ENCODE measurements around the gene CGNL1. TPM values are rescaled to one million over a fixed set of nuclear protein-coding genes. Genes with fewer than 3 reads are reported as not detected.

CGNL1 gene
- total and polyA plus RNA-seq, 10 of the 15 experiments (the other 5 are each of a cell fraction or from before 2014, with no cell fraction given): under 0.01 to 0.27 (median 0.04) TPM; not detected in 3

- no TSS peak for BruUV-seq (replicated peaks)
- H3K4me1 ChIP-seq (ENCODE audit: control insufficient read depth, insufficient read depth, low read length): peaks cover 12% of the 10 kb centered on the region
- ATAC-seq: no peak
- no peak for FAIRE-seq
- H3K9ac ChIP-seq (ENCODE audit: control insufficient read depth, insufficient read depth, low read length): no peak overlapping the region
- no peak overlapping the region for H3K4me2 ChIP-seq (ENCODE audit: control insufficient read depth, insufficient read depth)
- SMC1A ChIA-PET (ENCODE audit: uncharacterized antibody, unreplicated experiment): no interaction called here
- no peaks in the 10 kb centered on the region for H3K36me3 ChIP-seq (ENCODE audit: control insufficient read depth in 2 of 2, insufficient read depth in 2 of 2, low read length in 1 of 2)
- no peak overlapping the region for H3K4me3 ChIP-seq
- no peak for DNase-seq (ENCODE audit: low read depth, low spot score)
- H3K27ac ChIP-seq (ENCODE audit: control insufficient read depth, insufficient read depth): no peak overlapping the region
- intact Hi-C loops (cut with micrococcal nuclease; ENCODE audit: unreplicated experiment): no loop called here
- POLR2A ChIA-PET: no interaction called here
- H3K79me2 ChIP-seq (ENCODE audit: control insufficient read depth, insufficient read depth, low read length): no peaks in the 10 kb centered on the region
- no peak overlapping the region for H2AFZ ChIP-seq (ENCODE audit: control insufficient read depth, low read depth, low read length)
- RAD21 ChIA-PET (ENCODE audit: unreplicated experiment): no interaction called here
- no peak for TF ChIP-seq WRNIP1 (IDR thresholded peaks at IDR 0.05; ENCODE audit: borderline replicate concordance, low read depth, low read length)
- TF ChIP-seq RELA (IDR thresholded peaks at IDR 0.05; ENCODE audit: borderline replicate concordance, partially characterized antibody): no peak
- no peak for TF ChIP-seq YBX1 (IDR thresholded peaks at IDR 0.05)
- TF ChIP-seq, protein P1, sequence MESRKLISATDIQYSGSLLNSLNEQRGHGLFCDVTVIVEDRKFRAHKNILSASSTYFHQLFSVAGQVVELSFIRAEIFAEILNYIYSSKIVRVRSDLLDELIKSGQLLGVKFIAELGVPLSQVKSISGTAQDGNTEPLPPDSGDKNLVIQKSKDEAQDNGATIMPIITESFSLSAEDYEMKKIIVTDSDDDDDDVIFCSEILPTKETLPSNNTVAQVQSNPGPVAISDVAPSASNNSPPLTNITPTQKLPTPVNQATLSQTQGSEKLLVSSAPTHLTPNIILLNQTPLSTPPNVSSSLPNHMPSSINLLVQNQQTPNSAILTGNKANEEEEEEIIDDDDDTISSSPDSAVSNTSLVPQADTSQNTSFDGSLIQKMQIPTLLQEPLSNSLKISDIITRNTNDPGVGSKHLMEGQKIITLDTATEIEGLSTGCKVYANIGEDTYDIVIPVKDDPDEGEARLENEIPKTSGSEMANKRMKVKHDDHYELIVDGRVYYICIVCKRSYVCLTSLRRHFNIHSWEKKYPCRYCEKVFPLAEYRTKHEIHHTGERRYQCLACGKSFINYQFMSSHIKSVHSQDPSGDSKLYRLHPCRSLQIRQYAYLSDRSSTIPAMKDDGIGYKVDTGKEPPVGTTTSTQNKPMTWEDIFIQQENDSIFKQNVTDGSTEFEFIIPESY (IDR thresholded peaks at IDR 0.05): no peak
- TF ChIP-seq, protein P2, sequence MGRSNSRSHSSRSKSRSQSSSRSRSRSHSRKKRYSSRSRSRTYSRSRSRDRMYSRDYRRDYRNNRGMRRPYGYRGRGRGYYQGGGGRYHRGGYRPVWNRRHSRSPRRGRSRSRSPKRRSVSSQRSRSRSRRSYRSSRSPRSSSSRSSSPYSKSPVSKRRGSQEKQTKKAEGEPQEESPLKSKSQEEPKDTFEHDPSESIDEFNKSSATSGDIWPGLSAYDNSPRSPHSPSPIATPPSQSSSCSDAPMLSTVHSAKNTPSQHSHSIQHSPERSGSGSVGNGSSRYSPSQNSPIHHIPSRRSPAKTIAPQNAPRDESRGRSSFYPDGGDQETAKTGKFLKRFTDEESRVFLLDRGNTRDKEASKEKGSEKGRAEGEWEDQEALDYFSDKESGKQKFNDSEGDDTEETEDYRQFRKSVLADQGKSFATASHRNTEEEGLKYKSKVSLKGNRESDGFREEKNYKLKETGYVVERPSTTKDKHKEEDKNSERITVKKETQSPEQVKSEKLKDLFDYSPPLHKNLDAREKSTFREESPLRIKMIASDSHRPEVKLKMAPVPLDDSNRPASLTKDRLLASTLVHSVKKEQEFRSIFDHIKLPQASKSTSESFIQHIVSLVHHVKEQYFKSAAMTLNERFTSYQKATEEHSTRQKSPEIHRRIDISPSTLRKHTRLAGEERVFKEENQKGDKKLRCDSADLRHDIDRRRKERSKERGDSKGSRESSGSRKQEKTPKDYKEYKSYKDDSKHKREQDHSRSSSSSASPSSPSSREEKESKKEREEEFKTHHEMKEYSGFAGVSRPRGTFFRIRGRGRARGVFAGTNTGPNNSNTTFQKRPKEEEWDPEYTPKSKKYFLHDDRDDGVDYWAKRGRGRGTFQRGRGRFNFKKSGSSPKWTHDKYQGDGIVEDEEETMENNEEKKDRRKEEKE (IDR thresholded peaks at IDR 0.05): no peak
- TF ChIP-seq KLF5 (IDR thresholded peaks at IDR 0.05; ENCODE audit: partially characterized antibody): no peak
- TF ChIP-seq RCOR1 (conservative IDR thresholded peaks at IDR 0.05; ENCODE audit: low read depth, low read length): no peak
- TF ChIP-seq, protein P3, sequence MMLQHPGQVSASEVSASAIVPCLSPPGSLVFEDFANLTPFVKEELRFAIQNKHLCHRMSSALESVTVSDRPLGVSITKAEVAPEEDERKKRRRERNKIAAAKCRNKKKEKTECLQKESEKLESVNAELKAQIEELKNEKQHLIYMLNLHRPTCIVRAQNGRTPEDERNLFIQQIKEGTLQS (IDR thresholded peaks at IDR 0.05; ENCODE audit: borderline replicate concordance, extremely low read depth, low read depth, low read length): no peak
- TF ChIP-seq ZBED1 (IDR thresholded peaks at IDR 0.05; ENCODE audit: borderline replicate concordance): no peak
- TF ChIP-seq TCF3 (IDR thresholded peaks at IDR 0.05; ENCODE audit: borderline replicate concordance, insufficient read depth, low read depth, low read length): no peak
- no peak for TF ChIP-seq MTA3 (IDR thresholded peaks at IDR 0.05; ENCODE audit: borderline replicate concordance, low read length)
- no peak for TF ChIP-seq NBN (IDR thresholded peaks at IDR 0.05)
- no peak for TF ChIP-seq MXI1 (IDR thresholded peaks at IDR 0.05; ENCODE audit: low read depth, low read length)
- TF ChIP-seq ELK1 (IDR thresholded peaks at IDR 0.05; ENCODE audit: low read depth, low read length): no peak
- TF ChIP-seq IKZF1 (conservative IDR thresholded peaks at IDR 0.05): no peak
- no peak for TF ChIP-seq RB1 (IDR thresholded peaks at IDR 0.05; ENCODE audit: borderline replicate concordance)
- no peak for TF ChIP-seq EZH2 (IDR thresholded peaks at IDR 0.05; ENCODE audit: borderline replicate concordance, control insufficient read depth, low read depth, low read length)
- no peak for TF ChIP-seq NR2F1 (conservative IDR thresholded peaks at IDR 0.05)
- no peak for TF ChIP-seq NFIC (IDR thresholded peaks at IDR 0.05; ENCODE audit: low read depth, low read length)
- TF ChIP-seq CHD4 (IDR thresholded peaks at IDR 0.05): no peak
- CTCF ChIA-PET: interaction anchor here (1.2 to 7.0 kb wide), 2 partner anchors 10 to 392 kb away, joined by 3 to 101 read pairs; no protein-coding TSS in a partner anchor
- in situ Hi-C loops (cut with MboI): loop anchor here (10.0 to 25.0 kb wide), 3 partner anchors 527 to 1044 kb away; no protein-coding TSS in a partner anchor
- H3K9me3 ChIP-seq (replicated peaks; ENCODE audit: control insufficient read depth, insufficient read depth, low read length): peaks cover 7% of the 10 kb centered on the region
- H3K27me3 ChIP-seq (replicated peaks in 1 of 2; ENCODE audit: control insufficient read depth in 2 of 2, insufficient read depth in 2 of 2, low read length in 1 of 2): no peaks in the 10 kb centered on the region; a peak in 2 of 4 replicates
- 73% methylated on average over 9 of the region's 9 CpGs for WGBS (ENCODE audit: insufficient coverage, insufficient replicate concordance, low lambda C conversion rate, missing lambda C conversion rate)
- no peaks in the 10 kb centered on the region for H4K20me1 ChIP-seq (ENCODE audit: control insufficient read depth, insufficient read depth)
These were observed 162.5 kb downstream of the CGNL1 start for GRCh38 chr15:57538821-57539220.

All from GM12878 (cell line).